H1 (cell line): Measurements from ENCODE around the gene CNNM2. TPM values are rescaled to one million over a fixed set of nuclear protein-coding genes. Genes with fewer than 3 reads are reported as not detected.

Experiments used
- EGR1 ChIP-seq: IDR thresholded peaks from 2 replicates; pipeline ENCODE4 v1.6.1; 2011; ENCODE audit warnings: low read depth, low read length, borderline replicate concordance
- polyA plus RNA-seq, 7 experiments: library from polyadenylated mRNA; depleted of rRNA in 3 of 7; stranded (reverse) in 5 of 7; unstranded in 2 of 7; fragments of >200 nt in 5 of 7; fragments of 200-250 nt in 2 of 7; gene quantifications; 1 replicate in 5 of 7; 2 replicates in 1 of 7; 4 replicates in 1 of 7; pipeline versions ENCODE4 v1.2.1 to v1.2.3, GENCODE V29; 2011 to 2013; ENCODE audit warnings: missing spikeins in 2 of 7, mixed read lengths in 2 of 7
- total RNA-seq: library from RNA; stranded (reverse); fragmentation: NEBNext Ultra II Directional; extraction: Animal tissue kit (Norgen Biotek cat#: 25700); gene quantifications from 2 replicates; pipeline ENCODE4 v1.2.1, GENCODE V29; 2021

CNNM2 gene
- total and polyA plus RNA-seq, 2 of the 8 experiments (the other 6 are each of a cell fraction or from before 2014, with no cell fraction given): 7.3 to 23.6 TPM

- TF ChIP-seq EGR1: no peak
- TF ChIP-seq, all 59 proteins: peak for 0
Observed at GRCh38 chr10:103123282-103124024, 205.4 kb downstream of the CNNM2 start (continued).
